HG02759 (cell line): ENCODE results near the gene CYP21A2.

Experiments
- ATAC-seq: cut with Tn5 transposase; IDR thresholded peaks from one replicate; pipeline ENCODE4 v1.9.1; 2021; ENCODE audit warnings: mild to moderate bottlenecking, moderate library complexity; ENCODE audit not compliant: unreplicated experiment

Gene CYP21A2

GRCh38 chr6:32081168-32081990 is 43.2 kb downstream of the CYP21A2 start:
- ATAC-seq = no peak

DNA sequence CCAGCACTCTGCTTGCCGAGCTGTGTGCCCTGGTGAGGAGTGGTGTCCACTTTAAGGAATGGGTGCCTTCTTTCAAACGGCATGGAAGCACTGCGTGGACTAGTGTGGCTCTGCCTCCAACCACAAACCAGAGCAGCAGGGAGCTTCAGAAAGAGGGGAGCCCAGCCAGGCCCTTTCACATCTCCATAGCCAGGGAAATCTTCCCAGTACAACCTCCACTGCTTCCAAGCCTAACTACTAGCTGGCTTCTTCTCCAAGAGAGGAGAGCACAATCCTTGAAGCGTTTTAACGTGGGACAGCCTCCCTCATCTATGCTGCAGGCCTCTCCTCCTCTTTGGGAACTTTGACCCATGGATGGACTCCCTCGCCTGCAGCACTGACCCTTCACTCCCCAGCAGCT is 44.3 kb downstream of the CYP21A2 start:
- no peak for ATAC-seq

DNA sequence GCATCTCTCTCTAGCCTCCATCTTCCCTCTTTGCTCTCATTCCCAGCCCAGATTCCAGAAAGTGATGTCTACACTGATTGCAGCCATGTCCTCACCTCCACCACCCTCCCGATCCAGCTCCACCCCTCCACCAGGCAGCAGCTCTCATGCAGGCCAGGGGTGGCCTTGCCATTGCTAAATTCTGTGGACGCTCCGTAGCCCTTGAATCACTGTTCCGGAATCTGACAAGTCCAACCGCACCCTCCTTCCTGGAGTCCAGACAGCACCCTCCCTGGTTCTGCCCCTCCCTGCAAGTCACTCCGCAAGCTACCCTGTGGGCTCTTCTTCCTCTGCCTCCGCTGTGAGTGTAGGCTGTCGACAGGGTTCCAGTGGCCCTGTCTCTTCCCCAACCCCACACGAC is 44.7 kb downstream of the CYP21A2 start:
- ATAC-seq = no peak

DNA sequence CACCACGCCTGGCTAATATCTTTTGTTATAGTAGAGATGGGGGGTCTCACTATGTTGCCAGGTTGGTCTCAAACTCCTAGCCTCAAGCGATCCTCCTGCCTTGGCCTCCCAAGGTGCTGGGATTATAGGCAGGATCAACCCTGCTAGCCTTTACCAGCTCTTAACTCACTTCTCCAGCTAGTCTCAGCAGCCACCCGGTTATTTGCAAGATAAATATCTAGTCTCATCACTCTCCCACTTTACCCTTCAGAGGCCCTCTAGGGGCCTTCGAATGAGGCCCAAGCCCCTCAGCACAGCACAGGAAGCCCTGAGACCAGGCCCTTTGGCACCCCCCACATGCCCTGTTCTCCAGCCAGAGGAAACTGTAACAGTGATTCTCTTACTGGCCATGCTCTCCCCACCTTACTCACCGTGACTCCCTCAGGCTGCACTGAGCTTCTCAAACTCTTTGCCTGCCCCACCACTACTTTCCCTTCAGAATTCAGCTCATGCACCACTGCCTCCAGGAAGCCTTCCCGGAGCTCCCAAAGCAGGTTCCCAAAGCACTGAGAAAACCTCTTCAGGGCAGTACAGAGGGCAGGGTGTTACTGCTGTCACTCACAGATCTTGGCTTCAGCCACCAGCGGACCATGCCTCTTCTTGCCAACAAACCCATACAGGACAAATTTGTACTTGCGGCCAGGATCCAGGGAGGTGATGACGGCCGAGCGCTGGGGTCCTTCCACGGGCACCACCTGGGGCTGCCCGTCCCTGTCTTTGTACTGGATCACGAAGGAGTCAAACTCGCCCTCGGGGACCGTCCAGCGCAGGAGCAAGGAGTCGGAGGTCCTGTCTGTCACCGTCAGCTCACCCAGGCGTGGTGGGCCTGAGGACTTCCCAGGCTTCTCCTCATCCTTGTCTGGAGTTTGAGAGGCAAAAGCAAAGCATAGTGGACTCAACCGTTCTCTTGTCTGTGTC is 45.9 kb downstream of the CYP21A2 start:
- no peak for ATAC-seq

GRCh38 chr6:32084780-32085179 is 46.6 kb downstream of the CYP21A2 start:
- ATAC-seq = no peak

GRCh38 chr6:32085759-32086459 is 47.7 kb downstream of the CYP21A2 start:
- ATAC-seq = no peak

DNA sequence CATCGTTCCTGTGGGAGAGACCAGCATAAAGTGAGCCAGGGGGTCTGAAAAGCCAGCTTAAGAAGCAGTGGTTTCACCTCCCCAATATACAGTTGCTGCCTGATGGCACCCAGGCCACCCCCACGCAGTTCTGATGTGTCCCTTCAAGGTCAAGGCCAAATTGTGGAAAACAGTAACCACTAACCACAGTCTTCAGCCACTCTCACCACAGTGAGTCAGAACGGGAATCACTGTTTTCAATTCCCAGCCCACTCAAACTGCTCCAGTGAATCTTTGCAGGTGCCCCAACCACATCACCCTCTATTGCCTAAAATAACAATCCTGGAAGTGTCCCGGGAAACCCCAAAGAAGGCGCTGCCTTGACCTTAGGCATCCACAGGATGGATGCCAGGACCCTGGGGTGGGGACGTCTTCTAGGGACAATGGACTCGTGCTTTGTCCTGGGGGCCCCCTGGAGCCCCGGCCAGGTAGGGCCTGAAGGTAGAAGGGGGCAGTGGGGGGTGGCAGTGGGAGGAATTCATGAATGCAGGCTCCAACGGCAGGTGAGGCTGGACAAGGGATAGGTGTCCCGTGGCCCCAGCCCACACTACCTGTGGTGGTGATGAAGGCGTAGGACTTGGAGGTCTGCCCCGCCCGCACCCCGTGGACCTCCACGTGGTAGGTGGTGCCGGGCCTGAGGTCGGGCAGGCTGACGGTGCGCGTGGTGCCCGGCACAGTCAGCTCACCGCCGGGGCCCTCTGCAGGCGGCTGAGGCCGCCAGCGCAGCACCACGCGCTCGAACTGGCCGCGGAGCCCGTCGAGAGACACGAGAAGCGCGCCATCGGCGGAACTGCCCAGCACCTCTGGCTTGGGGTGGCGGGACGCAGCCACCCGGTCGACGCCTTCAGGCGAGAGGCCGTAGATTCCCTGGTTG is 48.7 kb downstream of the CYP21A2 start:
- ATAC-seq = no peak

- ATAC-seq = no peak
These were observed 49.6 kb downstream of the CYP21A2 start for GRCh38 chr6:32087574-32088486.

DNA sequence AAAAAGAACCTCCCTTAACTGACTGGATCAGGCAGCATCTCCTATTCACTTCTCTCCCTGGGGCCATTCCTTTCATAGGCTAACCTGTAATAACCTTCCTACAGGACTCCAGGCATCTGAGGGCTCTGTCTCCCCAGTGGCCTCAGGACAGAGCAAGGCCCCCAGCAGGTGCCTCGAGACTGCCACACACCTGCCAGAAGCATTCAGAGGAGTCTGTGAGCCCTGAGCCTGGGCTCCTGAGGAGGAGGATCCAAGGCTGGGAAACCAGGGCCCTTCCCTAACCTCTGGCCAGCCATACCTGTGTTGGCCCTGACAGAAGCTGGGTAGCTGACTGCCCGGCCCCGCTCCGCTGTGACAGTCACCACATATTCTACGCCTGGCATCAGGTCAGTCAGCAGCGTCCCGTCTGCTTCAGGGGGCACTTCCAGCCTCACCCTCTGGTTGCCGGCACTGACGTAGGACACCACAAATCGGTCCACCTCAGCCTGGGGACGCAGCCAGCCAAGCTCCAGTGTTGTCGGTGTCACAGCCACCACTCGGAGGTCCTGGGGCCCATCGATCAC is 50.4 kb downstream of the CYP21A2 start:
- no peak for ATAC-seq

DNA sequence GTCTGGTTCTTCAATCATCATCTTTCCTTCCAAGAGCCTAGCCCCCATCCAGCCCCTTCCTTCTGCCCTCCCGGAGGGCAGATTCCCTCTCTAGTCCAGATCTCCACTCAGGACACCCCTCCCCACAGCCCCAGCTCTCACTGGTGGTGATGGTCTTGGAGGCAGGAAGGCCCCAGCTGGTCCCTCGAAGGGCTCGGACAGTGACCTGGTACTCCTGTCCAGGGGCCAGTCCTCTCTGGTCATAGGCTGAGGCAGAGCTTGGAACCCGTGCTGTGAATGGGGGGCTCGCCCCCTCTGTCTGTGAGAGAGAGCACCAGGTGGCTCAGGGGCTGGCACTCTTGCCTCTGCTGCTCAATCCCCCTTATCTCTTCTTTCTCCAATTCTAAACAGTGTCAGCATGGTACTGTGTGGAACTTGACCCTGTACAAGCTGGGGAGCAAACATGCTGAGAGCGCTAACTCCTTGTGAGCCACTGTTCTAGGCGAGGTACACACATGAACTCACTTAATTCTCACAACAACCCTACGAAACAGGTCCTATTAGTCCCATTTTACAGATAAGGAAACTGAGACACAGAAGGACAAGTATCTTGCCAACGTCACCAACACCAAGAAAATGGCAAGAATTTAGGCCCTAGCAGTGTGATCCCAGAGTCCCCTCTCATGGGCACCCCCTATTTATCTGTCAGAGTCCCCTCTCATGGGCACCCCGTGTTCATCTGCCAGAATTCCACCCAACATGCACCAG is 51.0 kb downstream of the CYP21A2 start:
- no peak for ATAC-seq
